VCaP (cell line): ENCODE measurements around the gene TMEM229B.

Experiments used
- H3K27ac ChIP-seq: fragments of 450-650 bp; 2 replicates; pipeline ENCODE4 v1.5.1; 2017
- TF ChIP-seq, protein P1 (sequence below): fragments of 450-650 bp; conservative IDR thresholded peaks from 2 replicates; pipeline ENCODE4 v1.5.1; 2017; ENCODE audit warnings: mild to moderate bottlenecking, moderate library complexity

The TMEM229B gene

GRCh38 chr14:67514650-67515385 is 26.3 kb upstream of the TMEM229B start:
- peak overlapping the region; percentile 92 for H3K27ac ChIP-seq
- TF ChIP-seq, protein P1, sequence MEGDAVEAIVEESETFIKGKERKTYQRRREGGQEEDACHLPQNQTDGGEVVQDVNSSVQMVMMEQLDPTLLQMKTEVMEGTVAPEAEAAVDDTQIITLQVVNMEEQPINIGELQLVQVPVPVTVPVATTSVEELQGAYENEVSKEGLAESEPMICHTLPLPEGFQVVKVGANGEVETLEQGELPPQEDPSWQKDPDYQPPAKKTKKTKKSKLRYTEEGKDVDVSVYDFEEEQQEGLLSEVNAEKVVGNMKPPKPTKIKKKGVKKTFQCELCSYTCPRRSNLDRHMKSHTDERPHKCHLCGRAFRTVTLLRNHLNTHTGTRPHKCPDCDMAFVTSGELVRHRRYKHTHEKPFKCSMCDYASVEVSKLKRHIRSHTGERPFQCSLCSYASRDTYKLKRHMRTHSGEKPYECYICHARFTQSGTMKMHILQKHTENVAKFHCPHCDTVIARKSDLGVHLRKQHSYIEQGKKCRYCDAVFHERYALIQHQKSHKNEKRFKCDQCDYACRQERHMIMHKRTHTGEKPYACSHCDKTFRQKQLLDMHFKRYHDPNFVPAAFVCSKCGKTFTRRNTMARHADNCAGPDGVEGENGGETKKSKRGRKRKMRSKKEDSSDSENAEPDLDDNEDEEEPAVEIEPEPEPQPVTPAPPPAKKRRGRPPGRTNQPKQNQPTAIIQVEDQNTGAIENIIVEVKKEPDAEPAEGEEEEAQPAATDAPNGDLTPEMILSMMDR = no peak

- peak overlapping the region; percentile 92 for H3K27ac ChIP-seq
- TF ChIP-seq, protein P1 = no peak
Observed at GRCh38 chr14:67514203-67514607, 25.7 kb upstream of the TMEM229B start.

- TF ChIP-seq, protein P1 = no peak
Observed at GRCh38 chr14:67513631-67514108, 25.1 kb upstream of the TMEM229B start.

DNA sequence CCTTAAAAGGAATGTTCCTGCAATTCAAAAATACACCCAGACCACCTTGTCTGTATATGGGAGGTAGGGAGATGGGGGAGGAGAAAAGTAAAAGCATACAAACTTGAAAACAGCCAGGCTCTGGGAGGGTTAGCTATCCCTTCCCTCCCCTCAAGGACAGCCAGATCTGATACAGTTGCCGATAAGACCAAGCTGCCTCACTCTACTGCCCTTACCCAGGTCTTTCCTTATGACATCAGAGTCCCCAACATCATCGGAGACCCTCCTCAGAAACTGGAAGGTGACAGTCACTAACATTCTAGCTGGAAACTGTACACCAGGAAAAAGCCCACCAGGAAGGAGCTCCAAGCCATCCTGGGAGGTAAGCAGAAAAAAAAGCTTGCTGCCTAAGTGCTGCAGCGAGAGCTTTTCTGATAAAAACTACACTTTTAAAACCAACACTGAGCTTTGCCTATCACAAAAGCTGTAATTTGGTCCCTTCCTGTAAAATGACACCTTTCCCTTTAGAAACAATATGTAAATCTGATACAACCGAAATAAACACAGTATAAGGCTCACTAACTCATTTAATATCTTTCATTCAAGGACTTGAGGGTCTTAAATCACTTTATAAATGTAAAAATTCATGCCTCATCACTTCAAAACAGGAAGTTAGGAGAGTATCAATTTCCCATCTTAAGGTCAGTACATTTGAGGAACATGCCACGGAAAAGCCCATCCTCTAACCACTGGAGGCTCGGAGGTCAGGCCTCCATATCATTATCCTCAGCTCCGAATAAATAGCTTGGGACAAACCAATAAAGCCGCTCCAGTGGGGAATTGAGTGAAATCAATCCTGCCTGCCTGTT is 24.2 kb upstream of the TMEM229B start:
- TF ChIP-seq, protein P1 = no peak
- H3K27ac ChIP-seq = peak overlapping the region; percentile 92

More at GRCh38 chr14:67513631-67514108, 25.1 kb upstream of the TMEM229B start:
- H3K27ac ChIP-seq = peak overlapping the region; percentile 92

GRCh38 chr14:67510836-67511235 is 22.3 kb upstream of the TMEM229B start:
- TF ChIP-seq, protein P1 = no peak
- H3K27ac ChIP-seq = no peak overlapping the region

GRCh38 chr14:67510121-67510520 is 21.6 kb upstream of the TMEM229B start:
- no peak overlapping the region for H3K27ac ChIP-seq
- TF ChIP-seq, protein P1 = no peak

- H3K27ac ChIP-seq = no peak overlapping the region
- TF ChIP-seq, protein P1 = no peak
Observed at GRCh38 chr14:67508956-67509355, 20.4 kb upstream of the TMEM229B start.
